ENCODE measurements around the gene CST1.
"Not testable (repeated sequence)": the region's sequence is repeated elsewhere in the genome, so short reads cannot be mapped to it uniquely, and the experiment has no call there.

DNA sequence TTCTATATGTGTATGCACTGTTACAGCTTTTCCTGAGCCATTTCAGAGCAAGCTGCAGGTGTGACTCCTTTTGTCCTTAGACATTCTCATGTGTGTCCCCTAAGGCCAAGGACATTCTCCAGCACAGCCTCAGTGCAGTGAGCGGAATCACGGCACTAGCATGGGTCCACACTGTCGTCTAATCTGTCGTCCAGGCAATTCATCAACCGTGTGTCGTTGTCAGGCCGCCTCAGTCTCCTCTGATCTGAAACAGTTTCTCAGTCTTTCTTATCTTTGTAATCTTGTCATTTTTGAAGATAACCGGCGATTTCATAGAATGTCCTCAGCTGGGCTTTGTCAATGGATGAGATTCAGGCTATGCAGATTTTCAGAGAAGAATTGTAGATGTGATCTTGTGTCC, 31.4 kb downstream of the CST1 start:
- TF ChIP-seq, protein P1, sequence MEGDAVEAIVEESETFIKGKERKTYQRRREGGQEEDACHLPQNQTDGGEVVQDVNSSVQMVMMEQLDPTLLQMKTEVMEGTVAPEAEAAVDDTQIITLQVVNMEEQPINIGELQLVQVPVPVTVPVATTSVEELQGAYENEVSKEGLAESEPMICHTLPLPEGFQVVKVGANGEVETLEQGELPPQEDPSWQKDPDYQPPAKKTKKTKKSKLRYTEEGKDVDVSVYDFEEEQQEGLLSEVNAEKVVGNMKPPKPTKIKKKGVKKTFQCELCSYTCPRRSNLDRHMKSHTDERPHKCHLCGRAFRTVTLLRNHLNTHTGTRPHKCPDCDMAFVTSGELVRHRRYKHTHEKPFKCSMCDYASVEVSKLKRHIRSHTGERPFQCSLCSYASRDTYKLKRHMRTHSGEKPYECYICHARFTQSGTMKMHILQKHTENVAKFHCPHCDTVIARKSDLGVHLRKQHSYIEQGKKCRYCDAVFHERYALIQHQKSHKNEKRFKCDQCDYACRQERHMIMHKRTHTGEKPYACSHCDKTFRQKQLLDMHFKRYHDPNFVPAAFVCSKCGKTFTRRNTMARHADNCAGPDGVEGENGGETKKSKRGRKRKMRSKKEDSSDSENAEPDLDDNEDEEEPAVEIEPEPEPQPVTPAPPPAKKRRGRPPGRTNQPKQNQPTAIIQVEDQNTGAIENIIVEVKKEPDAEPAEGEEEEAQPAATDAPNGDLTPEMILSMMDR (conservative IDR thresholded peaks at IDR 0.05 in 1 of 2, IDR thresholded peaks at IDR 0.05 in 1 of 2; ENCODE audit: low read depth in 1 of 2, low read length in 2 of 2), result not testable (repeated sequence)
- TF ChIP-seq EZH2 (IDR thresholded peaks at IDR 0.05; ENCODE audit: low read length, missing control alignments), result not testable (repeated sequence)

All from fibroblast of lung (primary cell).